ENCODE results near the gene SET. TPM values are rescaled to one million over a fixed set of nuclear protein-coding genes. Genes with fewer than 3 reads are reported as not detected.

SET gene
- total and polyA plus RNA-seq, 2 of the 13 experiments (the other 11 are each of a cell fraction or from before 2014, with no cell fraction given) = 94.2 to 611 TPM

DNA sequence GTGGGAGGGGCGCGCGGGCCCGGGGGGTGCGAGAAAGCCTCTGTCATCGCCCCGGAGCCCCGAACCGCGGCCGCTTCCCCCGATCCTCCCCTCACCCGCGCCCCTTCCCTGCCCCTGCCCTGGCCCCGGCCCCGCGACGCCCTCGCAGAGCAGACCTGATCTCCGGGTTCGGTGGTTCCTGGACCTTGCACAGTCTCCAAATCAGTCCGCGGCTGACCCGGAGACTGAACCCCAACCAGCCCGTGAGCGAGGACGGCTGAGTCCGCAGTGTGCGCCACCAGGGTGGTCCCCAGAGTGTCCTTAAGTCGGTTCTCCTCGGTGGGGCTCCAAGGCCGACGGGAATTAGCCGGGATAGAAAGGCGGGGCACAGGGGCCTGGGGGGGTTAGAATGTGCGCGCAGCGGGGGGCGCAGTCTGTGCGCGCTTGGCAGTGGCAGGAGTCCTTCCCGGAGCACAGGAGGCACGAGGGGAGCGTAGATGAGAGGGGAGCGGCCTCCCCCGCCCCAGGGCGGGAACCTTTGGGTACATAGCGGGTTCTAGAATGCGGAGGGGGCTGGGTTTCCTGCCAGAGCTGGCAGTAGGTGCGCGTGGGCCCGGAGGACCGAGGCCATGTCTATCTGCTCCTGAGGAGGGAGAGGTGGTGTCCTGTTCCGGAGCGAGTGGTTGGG lies 14.1 kb downstream of the SET start (continued):
- TF ChIP-seq, protein P1, sequence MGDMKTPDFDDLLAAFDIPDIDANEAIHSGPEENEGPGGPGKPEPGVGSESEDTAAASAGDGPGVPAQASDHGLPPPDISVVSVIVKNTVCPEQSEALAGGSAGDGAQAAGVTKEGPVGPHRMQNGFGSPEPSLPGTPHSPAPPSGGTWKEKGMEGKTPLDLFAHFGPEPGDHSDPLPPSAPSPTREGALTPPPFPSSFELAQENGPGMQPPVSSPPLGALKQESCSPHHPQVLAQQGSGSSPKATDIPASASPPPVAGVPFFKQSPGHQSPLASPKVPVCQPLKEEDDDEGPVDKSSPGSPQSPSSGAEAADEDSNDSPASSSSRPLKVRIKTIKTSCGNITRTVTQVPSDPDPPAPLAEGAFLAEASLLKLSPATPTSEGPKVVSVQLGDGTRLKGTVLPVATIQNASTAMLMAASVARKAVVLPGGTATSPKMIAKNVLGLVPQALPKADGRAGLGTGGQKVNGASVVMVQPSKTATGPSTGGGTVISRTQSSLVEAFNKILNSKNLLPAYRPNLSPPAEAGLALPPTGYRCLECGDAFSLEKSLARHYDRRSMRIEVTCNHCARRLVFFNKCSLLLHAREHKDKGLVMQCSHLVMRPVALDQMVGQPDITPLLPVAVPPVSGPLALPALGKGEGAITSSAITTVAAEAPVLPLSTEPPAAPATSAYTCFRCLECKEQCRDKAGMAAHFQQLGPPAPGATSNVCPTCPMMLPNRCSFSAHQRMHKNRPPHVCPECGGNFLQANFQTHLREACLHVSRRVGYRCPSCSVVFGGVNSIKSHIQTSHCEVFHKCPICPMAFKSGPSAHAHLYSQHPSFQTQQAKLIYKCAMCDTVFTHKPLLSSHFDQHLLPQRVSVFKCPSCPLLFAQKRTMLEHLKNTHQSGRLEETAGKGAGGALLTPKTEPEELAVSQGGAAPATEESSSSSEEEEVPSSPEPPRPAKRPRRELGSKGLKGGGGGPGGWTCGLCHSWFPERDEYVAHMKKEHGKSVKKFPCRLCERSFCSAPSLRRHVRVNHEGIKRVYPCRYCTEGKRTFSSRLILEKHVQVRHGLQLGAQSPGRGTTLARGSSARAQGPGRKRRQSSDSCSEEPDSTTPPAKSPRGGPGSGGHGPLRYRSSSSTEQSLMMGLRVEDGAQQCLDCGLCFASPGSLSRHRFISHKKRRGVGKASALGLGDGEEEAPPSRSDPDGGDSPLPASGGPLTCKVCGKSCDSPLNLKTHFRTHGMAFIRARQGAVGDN (CRISPR knock-in tag; IDR thresholded peaks at IDR 0.05) = peak; percentile 71
- TF ChIP-seq SIN3A (IDR thresholded peaks at IDR 0.05; ENCODE audit: borderline replicate concordance, low read depth, low read length) (no peak), ZNF431 (CRISPR knock-in tag; IDR thresholded peaks at IDR 0.05; ENCODE audit: borderline replicate concordance, low read depth) (no peak), ZKSCAN1 (IDR thresholded peaks at IDR 0.05; ENCODE audit: low read length) (no peak), ZBTB7A (CRISPR knock-in tag; IDR thresholded peaks at IDR 0.05) (no peak), BRCA1 (CRISPR knock-in tag; IDR thresholded peaks at IDR 0.05) (no peak), FOXM1 (CRISPR knock-in tag; IDR thresholded peaks at IDR 0.05) (no peak), HDAC6 (IDR thresholded peaks at IDR 0.05; ENCODE audit: low read depth, low read length) (no peak), ZNF772 (CRISPR knock-in tag; IDR thresholded peaks at IDR 0.05) (peak; percentile 61; the same call in 1 of the 2 replicates), MIXL1 (CRISPR knock-in tag; IDR thresholded peaks at IDR 0.05) (no peak), SNAI1 (CRISPR knock-in tag; IDR thresholded peaks at IDR 0.05; ENCODE audit: borderline replicate concordance) (no peak), FOXP1 (IDR thresholded peaks at IDR 0.05) (no peak), FOXP1 (CRISPR knock-in tag; IDR thresholded peaks at IDR 0.05) (no peak), ZNF598 (CRISPR knock-in tag; IDR thresholded peaks at IDR 0.05; ENCODE audit: borderline replicate concordance) (0 out of 2 replicates have a peak, but pooled peaks have one; percentile 27), ZNF33B (CRISPR knock-in tag; IDR thresholded peaks at IDR 0.05) (0 out of 2 replicates have a peak, but pooled peaks have one; percentile 23), SETDB1 (CRISPR knock-in tag; IDR thresholded peaks at IDR 0.05; ENCODE audit: borderline replicate concordance) (no peak), GABPA (IDR thresholded peaks at IDR 0.05; ENCODE audit: low read depth, low read length) (0 out of 2 replicates have a peak, but pooled peaks have one; percentile 6), GABPA (CRISPR knock-in tag; IDR thresholded peaks at IDR 0.05; ENCODE audit: low read depth) (no peak), RFXAP (CRISPR knock-in tag; IDR thresholded peaks at IDR 0.05; ENCODE audit: borderline replicate concordance) (no peak)
- TF ChIP-seq, protein P2, sequence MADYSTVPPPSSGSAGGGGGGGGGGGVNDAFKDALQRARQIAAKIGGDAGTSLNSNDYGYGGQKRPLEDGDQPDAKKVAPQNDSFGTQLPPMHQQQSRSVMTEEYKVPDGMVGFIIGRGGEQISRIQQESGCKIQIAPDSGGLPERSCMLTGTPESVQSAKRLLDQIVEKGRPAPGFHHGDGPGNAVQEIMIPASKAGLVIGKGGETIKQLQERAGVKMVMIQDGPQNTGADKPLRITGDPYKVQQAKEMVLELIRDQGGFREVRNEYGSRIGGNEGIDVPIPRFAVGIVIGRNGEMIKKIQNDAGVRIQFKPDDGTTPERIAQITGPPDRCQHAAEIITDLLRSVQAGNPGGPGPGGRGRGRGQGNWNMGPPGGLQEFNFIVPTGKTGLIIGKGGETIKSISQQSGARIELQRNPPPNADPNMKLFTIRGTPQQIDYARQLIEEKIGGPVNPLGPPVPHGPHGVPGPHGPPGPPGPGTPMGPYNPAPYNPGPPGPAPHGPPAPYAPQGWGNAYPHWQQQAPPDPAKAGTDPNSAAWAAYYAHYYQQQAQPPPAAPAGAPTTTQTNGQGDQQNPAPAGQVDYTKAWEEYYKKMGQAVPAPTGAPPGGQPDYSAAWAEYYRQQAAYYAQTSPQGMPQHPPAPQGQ (CRISPR knock-in tag; IDR thresholded peaks at IDR 0.05; ENCODE audit: borderline replicate concordance) = no peak
- TF ChIP-seq, protein P3, sequence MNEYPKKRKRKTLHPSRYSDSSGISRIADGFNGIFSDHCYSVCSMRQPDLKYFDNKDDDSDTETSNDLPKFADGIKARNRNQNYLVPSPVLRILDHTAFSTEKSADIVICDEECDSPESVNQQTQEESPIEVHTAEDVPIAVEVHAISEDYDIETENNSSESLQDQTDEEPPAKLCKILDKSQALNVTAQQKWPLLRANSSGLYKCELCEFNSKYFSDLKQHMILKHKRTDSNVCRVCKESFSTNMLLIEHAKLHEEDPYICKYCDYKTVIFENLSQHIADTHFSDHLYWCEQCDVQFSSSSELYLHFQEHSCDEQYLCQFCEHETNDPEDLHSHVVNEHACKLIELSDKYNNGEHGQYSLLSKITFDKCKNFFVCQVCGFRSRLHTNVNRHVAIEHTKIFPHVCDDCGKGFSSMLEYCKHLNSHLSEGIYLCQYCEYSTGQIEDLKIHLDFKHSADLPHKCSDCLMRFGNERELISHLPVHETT (CRISPR knock-in tag; conservative IDR thresholded peaks at IDR 0.05) = no peak; the same call in 1 of the 2 replicates
- TF ChIP-seq, protein P4, sequence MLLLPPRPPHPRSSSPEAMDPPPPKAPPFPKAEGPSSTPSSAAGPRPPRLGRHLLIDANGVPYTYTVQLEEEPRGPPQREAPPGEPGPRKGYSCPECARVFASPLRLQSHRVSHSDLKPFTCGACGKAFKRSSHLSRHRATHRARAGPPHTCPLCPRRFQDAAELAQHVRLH (CRISPR knock-in tag; IDR thresholded peaks at IDR 0.05; ENCODE audit: borderline replicate concordance, low read depth) = no peak
